HG03432 (cell line): ENCODE measurements around the gene OR13A1.
"Not testable (repeated sequence)": the region's sequence is repeated elsewhere in the genome, so short reads cannot be mapped to it uniquely, and the experiment has no call there.

Experiments
- ATAC-seq: cut with Tn5 transposase; IDR thresholded peaks from one replicate; pipeline ENCODE4 v1.9.1; 2021; ENCODE audit warnings: mild to moderate bottlenecking, moderate library complexity; ENCODE audit not compliant: unreplicated experiment

The OR13A1 gene, protein sequence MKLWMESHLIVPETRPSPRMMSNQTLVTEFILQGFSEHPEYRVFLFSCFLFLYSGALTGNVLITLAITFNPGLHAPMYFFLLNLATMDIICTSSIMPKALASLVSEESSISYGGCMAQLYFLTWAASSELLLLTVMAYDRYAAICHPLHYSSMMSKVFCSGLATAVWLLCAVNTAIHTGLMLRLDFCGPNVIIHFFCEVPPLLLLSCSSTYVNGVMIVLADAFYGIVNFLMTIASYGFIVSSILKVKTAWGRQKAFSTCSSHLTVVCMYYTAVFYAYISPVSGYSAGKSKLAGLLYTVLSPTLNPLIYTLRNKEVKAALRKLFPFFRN

DNA sequence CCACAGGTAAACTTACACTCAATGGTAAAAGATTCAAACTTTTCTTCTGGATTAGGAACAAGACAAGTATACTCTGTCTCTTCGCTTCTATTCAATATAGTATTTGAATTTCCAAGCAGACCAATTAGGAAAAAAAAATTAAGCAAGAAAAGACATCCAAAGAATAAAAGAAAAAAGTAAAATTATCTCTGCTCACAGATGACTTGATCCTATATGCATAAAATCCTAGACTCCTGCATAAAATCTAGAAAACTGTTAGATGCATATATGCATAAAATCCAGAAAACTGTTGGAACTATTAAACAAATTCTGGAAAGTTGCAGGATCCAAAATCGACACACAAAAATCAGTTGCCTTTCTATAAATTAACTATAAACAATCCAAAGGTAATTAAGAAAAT lies at the start of gene OR13A1:
Gene OR13A1 (minus strand): TSS at position 101 of the 400 bp plus-strand sequence. CDS start 11,186 bp downstream, outside the sequence.
- no peak for ATAC-seq

DNA sequence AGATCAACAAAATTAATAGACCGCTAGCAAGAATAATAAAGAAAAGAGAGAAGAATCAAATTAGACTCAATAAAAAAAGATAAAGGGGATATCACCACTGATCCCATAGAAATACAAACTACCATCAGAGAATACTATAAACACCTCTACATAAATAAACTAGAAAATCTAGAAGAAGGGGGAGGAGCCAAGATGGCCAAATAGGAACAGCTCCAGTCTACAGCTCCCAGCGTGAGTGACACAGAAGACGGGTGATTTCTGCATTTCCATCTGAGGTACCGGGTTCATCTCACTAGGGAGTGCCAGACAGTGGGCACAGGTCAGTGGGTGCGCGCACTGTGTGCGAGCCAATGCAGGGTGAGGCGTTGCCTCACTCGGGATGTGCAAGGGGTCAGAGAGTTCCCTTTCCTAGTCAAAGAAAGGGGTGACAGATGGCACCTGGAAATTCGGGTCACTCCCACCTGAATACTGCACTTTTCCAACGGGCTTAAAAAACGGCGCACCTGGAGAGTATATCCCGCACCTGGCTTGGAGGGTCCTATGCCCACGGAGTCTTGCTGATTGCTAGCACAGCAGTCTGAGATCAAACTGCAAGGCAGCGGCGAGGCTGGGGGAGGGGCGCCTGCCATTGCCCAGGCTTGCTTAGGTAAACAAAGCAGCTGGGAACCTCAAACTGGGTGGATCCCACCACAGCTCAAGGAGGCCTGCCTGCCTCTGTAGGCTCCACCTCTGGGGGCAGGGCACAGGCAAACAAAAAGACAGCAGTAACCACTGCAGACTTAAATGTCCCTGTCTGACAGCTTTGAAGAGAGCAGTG lies 46.8 kb upstream of the OR13A1 start:
- ATAC-seq: not testable (repeated sequence)

DNA sequence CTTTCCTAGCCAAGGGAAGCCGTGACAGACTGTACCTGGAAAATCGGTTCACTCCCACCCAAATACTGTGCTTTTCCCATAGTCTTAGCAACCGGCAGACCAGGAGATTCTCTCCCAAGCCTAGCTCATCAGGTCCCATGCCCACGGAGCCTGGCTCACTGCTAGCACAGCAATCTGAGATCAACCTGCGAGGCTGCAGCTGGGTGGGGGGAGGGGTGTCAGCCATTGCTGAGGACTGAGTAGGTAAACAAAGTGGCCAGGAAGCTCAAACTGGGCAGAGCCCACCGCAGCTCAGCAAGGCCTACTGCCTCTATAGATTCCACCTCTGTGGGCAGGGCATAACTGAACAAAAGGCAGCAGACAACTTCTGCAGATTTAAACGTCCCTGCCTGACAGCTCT lies 43.6 kb upstream of the OR13A1 start:
- ATAC-seq: not testable (repeated sequence)

DNA sequence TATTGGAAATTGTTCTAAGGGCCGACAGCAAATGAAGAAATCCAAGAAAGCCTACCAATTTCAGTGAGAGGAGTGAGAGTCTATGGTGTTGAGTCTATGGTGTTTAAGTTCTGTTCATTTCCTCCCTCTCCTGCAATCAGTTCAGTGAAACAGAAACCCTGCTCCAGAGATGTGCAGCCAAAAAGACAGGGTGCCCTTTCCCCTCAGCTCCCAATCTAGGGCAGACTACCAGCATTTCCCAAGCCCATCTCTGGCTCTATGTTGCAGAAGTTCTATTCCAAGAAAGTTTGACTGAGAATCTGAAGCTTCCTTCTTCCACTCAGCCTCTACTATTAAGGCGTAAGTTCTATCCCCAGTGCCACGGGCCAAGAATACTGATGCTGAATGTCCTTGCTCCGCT lies 40.1 kb upstream of the OR13A1 start:
- ATAC-seq: no peak

DNA sequence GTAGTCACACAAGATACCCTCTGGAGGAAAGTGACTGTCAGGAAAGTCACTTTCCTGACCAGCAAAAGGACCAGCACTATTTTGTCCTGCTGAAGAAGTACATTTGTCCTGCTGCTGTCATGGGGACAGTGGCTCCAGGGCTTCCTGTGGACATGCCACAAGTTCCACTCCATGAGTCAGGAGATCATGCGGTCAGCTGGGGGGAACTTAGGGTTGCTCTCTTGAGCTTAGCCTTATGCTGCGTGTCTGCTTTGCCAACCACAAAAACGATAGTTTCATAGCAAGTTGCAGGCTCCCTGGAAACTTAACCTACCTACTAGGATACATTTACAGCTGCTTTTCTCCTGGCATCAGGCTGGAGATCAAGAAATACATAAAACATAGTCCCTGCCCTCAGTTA lies 38.9 kb upstream of the OR13A1 start:
- peak; percentile 26 for ATAC-seq

DNA sequence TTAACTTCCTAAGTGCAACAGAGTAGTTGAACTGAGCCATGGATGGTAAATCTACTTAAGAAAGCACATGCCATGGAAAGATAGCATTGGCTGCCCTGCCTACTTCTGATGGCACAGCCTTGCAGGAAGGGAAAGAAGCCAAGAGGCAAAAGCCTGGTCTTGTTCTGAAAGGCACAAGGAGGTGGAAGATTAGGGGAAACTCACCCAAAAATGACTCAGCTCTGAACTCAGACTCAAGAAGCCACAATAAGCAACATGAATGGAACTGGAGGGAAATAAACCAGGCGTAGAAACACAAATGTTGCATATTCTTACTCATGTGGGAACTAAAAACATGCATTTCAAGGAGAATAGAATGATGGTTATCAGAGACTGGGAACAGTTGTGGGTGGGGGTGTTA lies 37.8 kb upstream of the OR13A1 start:
- peak; percentile 72 for ATAC-seq

DNA sequence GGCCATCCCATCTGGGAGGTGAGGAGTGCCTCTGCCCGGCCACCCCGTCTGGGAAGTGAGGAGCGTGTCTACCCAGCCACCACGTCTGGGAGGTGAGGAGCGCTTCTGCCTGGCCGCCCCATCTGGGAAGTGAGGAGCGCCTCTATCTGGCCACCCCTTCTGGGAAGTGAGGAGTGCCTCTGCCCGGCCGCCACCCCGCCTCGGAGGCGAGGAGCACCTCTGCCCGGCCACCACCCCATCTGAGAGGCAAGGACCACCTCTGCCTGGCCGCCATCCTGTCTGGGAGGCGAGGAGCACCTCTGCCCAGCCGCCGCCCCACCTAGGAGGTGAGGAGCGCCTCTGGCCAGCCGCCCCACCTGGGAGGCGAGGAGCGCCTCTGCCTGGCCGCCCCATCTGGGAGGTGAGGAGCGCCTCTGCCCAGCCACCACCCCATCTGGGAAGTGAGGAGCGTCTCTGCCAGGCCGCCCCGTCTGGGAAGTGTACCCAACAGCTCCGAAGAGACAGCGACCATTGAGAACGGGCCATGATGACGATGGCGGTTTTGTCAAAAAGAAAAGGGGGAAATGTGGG lies 32.9 kb upstream of the OR13A1 start:
- not testable (repeated sequence) for ATAC-seq

DNA sequence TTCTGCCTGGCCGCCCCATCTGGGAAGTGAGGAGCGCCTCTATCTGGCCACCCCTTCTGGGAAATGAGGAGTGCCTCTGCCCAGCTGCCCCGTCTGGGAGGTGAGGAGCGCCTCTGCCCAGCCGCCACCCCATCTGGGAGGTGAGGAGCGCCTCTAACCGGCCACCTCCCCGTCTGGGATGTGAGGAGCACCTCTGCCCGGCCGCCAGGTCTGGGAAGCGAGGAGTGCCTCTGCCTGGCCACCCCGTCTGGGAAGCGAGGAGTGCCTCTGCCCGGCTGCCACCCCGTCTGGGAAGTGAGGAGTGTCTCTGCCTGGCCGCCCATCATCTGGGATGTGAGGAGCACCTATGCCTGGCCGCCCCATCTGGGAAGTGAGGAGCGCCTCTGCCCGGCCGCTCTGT lies 32.1 kb upstream of the OR13A1 start:
- ATAC-seq: not testable (repeated sequence)

DNA sequence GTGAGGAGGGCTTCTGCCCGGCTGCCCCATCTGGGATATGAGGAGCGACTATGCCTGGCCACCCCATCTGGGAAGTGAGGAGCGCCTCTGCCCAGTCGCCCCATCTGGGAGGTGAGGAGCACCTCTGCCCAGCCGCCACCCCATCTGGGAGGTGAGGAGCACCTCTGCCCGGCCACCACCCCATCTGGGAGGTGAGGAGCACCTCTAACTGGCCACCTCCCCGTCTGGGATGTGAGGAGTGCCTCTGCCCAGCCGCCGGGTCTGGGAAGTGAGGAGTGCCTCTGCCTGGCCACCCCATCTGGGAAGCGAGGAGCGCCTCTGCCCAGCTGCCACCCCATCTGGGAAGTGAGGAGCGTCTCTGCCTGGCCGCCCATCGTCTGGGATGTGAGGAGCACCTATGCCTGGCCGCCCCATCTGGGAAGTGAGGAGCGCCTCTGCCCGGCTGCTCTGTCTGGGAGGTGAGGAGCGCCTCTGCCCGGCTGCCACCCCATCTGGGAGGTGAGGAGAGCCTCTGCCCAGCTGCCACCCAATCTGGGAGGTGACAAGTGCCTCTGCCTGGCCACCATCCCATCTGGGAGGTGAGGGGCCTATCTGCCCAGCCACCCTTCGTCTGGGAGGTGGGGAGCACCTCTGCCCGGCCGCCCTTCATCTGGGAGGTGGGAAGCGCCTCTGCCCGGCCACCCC lies 31.4 kb upstream of the OR13A1 start:
- ATAC-seq: not testable (repeated sequence)

DNA sequence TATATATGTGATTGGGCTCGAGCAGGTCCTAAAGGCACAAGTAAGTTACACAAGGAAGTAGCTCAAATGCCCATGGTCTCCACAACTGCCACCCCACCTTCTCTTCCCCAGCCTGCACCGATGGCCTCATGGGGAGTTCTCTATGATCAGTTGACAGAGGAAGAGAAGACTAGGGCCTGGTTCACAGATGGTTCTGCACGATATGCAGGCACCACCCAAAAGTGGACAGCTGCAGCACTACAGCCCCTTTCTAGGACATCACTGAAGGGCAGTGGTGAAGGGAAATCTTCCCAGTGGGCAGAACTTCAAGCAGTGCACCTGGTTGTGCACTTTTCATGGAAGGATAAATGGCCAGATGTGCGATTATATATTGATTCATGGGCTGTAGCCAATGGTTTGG lies 25.0 kb upstream of the OR13A1 start:
- ATAC-seq: not testable (repeated sequence)

DNA sequence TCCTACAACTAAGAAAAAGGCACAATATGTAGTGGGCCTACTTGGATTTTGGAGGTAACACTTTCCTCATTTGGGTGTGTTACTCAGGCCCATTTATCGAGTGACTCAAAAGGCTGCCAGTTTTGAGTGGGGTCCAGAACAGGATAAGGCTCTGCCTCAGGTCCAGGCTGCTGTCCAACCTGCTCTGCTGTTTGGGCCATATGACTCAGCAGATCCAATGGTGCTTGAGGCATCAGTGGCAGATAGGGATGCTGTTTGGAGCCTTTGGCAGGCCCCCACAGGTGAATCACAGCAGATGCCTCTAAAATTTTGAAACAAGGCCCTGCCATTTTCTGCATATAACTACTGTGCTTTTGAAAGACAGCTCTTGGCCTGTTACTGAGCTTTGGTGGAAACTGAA lies 24.5 kb upstream of the OR13A1 start:
- ATAC-seq: no peak

DNA sequence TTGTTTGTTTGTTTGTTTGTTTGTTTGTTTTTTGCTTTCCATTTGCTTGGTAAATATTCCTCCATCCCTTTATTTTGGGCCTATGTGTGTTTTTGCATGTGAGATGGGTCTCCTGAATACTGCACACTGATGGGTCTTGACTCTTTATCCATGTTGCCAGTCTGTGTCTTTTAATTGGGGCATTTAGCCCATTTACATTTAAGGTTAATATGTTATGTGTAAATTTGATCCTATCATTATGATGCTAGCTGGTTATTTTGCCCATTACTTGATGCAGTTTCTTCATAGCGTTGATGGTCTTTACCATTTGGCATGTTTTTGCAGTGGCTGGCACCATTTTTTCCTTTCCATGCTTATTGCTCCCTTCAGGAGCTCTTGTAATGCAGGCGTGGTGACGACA lies 16.4 kb upstream of the OR13A1 start:
- ATAC-seq: not testable (repeated sequence)

DNA sequence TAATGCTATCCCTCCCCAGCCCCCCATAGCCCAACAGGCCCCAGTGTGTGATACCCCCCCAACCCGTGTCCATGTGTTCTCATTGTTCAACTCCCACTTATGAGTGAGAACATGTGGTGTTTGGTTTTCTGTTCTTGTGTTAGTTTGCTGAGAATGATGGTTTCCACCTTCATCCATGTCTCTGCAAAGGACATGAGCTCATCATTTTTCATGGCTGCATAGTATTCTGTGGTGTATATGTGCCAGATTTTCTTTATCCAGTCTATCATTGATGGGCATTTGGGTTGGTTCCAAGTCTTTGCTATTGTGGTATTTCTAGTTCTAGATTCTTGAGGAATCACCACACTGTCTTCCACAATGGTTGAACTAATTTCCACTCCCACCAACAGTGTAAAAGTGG lies 11.5 kb upstream of the OR13A1 start:
- not testable (repeated sequence) for ATAC-seq

DNA sequence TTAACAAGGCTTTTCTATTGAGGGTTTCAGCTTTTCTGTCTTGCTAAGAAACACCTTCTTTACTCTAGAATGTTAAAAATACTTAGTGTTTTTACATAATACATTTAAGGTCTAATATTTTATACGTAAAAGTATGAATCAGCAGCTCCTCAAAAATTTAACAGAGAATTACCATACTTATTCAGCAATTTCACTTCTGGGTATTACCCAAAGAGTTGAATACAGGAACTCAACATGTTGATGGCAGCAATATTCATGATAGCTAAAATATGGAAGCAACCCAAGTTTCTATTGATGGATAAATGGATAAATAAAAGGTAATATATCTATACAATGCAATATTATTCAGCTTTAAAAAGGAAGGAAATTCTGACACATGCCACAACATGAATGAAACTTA lies 9.7 kb upstream of the OR13A1 start:
- no peak for ATAC-seq

DNA sequence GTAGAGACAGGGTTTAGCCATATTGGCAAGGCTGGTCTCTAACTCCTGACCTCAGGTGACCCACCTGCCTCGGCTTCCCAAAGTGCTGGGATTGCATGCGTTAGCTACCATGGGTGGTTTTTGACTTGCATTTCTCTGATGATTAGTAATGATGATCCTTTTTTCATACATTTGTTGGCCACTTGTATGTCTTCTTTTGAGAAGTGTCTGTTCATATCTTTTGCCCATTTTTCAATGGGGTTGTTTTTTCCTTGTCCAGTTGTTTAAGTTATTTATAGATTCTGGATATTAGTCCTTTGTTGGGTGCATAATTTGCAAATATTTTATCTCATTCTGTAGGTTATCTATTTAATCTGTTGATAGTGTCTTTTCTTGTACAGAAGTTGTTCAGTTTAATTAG lies 4.3 kb upstream of the OR13A1 start:
- ATAC-seq: no peak

DNA sequence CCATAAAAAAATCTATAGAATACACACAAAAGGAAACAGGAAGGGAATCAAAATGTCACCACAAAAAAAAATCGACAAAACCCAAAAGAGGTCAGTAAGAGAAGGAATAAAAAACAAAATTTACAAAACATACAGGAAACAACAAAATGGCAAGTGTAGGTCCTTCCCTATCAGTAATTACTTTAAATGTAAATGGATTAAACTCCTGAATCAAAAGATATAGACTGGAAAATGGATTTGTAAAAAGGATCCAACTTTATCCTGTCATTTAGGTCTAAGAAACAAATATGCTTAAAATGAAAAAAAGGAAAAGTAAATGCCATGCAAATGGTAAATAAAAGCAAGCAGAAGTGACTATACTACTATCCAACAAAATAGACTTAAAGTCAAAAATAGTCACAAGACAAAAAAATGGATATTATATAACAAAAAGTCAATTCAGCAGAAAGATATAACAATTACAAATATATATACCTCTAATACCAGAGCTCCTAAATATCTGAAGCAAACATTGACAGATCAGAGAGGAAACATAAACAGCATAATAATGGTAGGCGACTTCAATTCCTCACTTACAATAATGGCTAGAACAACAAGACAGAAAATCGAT lies 2.0 kb downstream of the OR13A1 start:
- no peak for ATAC-seq

DNA sequence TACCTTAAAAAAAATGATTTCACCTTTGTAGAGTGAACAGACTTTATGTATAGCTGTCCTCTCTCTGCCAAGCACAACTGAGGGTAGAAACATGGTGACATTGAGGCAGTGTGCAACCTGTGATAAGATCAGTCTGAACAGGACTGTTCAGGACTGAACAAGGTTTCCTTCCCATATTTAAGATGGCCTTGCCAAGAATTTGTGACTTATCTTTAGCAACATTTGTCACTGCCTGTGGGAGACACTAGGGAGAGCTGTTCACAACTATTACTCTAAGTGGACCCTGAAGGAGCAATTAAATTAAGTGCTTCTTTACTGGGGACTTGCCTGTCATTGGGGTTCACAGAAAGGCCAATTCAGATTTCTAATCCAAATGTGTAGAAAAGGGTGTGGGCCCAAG lies 6.7 kb downstream of the OR13A1 start:
- no peak for ATAC-seq

DNA sequence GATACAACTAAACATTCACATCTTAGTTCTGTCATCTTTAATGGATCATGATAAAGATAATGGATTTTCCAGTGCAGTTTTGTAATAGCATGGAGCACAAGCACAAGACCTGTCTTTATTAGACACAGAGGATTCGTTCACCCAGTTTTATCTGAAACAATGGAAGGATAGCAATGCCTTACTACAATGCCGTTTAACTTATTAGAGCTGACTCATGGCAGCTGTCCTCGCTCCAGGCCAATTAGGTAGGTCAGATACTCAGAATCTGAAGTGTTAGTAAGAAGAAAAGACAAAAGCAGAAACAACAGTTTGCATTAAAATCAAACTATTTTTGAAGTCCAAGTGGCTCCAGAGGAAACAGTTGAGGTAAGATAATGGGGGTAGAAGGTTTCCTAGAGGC lies 12.8 kb downstream of the OR13A1 start:
- no peak for ATAC-seq

DNA sequence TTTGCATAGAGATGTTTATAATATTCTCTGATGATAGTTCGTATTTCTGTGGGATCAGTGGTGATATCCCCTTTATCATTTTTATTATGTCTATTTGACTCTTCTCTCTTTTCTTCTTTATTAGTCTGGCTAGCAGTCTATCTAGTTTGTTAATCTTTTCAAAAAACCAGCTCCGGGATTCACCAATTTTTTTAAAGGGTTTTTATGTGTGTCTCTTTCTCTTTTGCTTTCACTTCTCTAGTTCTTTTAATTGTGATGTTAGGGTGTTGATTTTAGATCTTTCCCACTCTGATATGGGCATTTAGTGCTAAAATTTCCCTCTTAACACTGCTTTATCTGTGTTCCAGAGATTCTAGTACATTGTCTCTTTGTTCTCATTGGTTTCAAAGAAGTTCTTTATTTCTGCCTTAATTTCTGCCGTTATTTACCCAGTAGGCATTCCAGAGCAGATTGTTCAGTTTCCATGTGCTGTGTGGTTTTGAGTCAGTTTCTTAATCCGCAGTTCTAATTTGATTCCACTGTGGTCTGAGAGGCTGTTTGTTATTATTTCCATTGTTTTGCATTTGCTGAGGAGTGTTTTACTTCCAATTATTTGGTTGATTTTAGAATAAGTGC lies 17.0 kb downstream of the OR13A1 start:
- not testable (repeated sequence) for ATAC-seq

DNA sequence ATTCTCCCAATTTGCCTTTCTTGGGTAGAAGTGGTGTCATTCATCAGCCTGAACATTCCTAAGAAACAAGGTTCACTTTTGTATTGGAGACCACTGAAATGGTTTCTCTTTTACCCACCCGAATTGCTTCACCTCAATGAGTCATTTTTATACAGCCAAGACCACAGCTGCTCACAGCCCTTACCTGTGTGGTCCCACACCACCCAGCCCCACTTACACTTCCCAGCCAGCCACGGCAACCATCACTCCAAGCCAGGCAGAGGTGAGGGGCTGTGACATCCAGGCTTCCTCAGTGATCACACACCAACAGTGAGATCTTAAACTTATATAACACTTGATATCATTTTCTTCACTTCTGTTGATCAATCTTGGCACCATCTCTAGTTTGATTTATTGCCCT lies 20.7 kb downstream of the OR13A1 start:
- ATAC-seq: no peak
